Smooth muscle cell of bladder (primary cell): Measurements from ENCODE around the gene TRIM74. TPM values are rescaled to one million over a fixed set of nuclear protein-coding genes. Genes with fewer than 3 reads are reported as not detected.

Source experiments
- total RNA-seq: library from RNA; depleted of rRNA; stranded (reverse); fragments of >200 nt; gene quantifications from 2 replicates; pipeline ENCODE4 v1.2.3, GENCODE V29; 2014

TRIM74 gene
- 0.09 TPM in 1 of 2 replicates, not detected in the other for total RNA-seq

GRCh38 chr7:72968980-72969516 lies at the start of gene TRIM74:
Gene TRIM74, minus strand, starts transcription at chr7:72969466. Its CDS starts 3,309 bp downstream, at chr7:72966157.

GRCh38 chr7:72924733-72925545 lies 44.3 kb downstream of the TRIM74 start, which contains the start of gene POM121:
Gene POM121, plus strand, starts transcription at chr7:72925095. Its CDS starts 27 bp downstream, at chr7:72925122.

Other genes starting within 250 kb of the TRIM74 start
- gene TYW1B, start 141.3 kb downstream of the TRIM74 start, total RNA-seq, result 1.3 and 5.1 TPM in 2 replicates
- gene POM121, start 44.4 kb downstream of the TRIM74 start, total RNA-seq, result 3.0 and 3.9 TPM in 2 replicates
- not detected in 2 replicates for gene SPDYE8, start 60.3 kb upstream of the TRIM74 start, total RNA-seq
- not detected in 2 replicates for gene SPDYE11, start 88.4 kb upstream of the TRIM74 start, total RNA-seq
- not detected in 2 replicates for gene SPDYE9, start 116.6 kb upstream of the TRIM74 start, total RNA-seq